ENCODE results near the gene LCLAT1. TPM values are rescaled to one million over a fixed set of nuclear protein-coding genes. Genes with fewer than 3 reads are reported as not detected.

Gene LCLAT1
- total and polyA plus RNA-seq, 2 donors (not counting 1 experiment from before 2014, with no cell fraction given), result 5.1 to 21.9 TPM

DNA sequence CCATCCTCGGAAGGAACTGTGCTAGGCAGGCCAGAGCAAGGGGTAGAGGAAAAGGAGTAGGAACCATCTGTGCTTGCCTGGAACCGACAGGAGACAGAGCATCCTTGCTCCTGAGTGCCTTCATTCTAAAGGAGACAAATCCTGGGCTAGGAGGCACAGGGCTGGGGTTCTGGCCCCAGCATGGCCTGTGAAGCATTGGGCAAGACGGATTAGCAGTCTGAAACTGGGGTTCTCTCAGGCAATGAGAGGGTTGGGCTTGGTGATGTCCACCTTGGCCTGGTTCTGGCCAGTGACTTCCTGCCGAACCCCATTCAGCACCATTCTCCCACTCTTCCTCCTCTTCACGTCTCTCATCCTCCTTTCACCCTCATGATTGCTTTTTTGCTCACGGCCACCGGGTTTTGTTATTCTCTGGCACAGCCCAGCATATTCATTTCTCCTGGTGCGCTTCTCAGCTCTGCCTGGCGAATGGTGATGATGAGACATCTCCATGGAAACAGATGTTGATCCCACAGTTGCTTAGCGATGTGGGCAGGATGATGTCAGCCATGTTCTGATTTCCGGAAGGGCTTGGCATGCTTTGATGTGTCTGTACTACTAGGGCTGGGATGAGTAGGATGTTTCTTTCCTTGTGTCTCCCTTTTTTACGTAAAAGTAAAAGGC is 232.5 kb downstream of the LCLAT1 start:
- ChIA-PET CTCF (no interaction called here), POLR2A (no interaction called here)
- Histone ChIP-seq H3K4me3 (ENCODE audit: control extremely low read depth in 1 of 5, extremely low read depth in 1 of 5, insufficient read depth in 1 of 5, low read depth in 2 of 5, low read length in 4 of 5) (no peak overlapping the region), H4K20me1 (ENCODE audit: control insufficient read depth, insufficient read depth, low read length, poor library complexity, severe bottlenecking) (no peaks in the 10 kb centered on the region), H3K27ac (ENCODE audit: low read length in 2 of 2) (no peak overlapping the region), H3K27me3 (replicated peaks in 1 of 4; ENCODE audit: control extremely low read depth in 1 of 4, control insufficient read depth in 3 of 4, insufficient read depth in 4 of 4, low read length in 3 of 4) (no peaks in the 10 kb centered on the region), H3K36me3 (replicated peaks in 1 of 2; ENCODE audit: control extremely low read depth in 1 of 2, control insufficient read depth in 1 of 2, extremely low read depth in 1 of 2, insufficient read depth in 2 of 2, low read length in 1 of 2) (no peaks in the 10 kb centered on the region), H3K9me3 (ENCODE audit: control extremely low read depth in 1 of 3, control insufficient read depth in 2 of 3, insufficient read depth in 1 of 3, low read length in 2 of 3) (peaks cover 0 to 1% (median 0%) of the 10 kb centered on the region in 3 donors), H3K4me2 (replicated peaks; ENCODE audit: low read depth, low read length, poor library complexity, severe bottlenecking) (no peak overlapping the region), H3K9ac (ENCODE audit: low read length) (no peak overlapping the region), H3K4me1 (ENCODE audit: control insufficient read depth in 2 of 2, insufficient read depth in 2 of 2, low read length in 2 of 2) (peaks cover 6 to 13% of the 10 kb centered on the region in 2 donors), H3K79me2 (ENCODE audit: control insufficient read depth, insufficient read depth, low read length) (no peaks in the 10 kb centered on the region), H2AFZ (ENCODE audit: insufficient read depth, low read depth, low read length, poor library complexity, severe bottlenecking) (no peak overlapping the region)
- WGBS (ENCODE audit: insufficient coverage), result 96% methylated on average over 8 of the region's 12 CpGs
- Mint-ChIP-seq H3K4me3 (no peak overlapping the region), H3K27ac (no peak overlapping the region), H3K27me3 (peaks cover 3% of the 10 kb centered on the region), H3K9me3 (ENCODE audit: insufficient read depth) (no peaks in the 10 kb centered on the region), H3K4me1 (peaks cover 15% of the 10 kb centered on the region)
- intact Hi-C loops (cut with micrococcal nuclease), result no loop called here
- DNase-seq (no peak), ATAC-seq (ENCODE audit: low read depth) (no peak)
- TF ChIP-seq EZH2 (IDR thresholded peaks at IDR 0.05; ENCODE audit: borderline replicate concordance, insufficient read depth, low read depth, low read length, poor library complexity, severe bottlenecking), result no peak
- TF ChIP-seq, protein P1, sequence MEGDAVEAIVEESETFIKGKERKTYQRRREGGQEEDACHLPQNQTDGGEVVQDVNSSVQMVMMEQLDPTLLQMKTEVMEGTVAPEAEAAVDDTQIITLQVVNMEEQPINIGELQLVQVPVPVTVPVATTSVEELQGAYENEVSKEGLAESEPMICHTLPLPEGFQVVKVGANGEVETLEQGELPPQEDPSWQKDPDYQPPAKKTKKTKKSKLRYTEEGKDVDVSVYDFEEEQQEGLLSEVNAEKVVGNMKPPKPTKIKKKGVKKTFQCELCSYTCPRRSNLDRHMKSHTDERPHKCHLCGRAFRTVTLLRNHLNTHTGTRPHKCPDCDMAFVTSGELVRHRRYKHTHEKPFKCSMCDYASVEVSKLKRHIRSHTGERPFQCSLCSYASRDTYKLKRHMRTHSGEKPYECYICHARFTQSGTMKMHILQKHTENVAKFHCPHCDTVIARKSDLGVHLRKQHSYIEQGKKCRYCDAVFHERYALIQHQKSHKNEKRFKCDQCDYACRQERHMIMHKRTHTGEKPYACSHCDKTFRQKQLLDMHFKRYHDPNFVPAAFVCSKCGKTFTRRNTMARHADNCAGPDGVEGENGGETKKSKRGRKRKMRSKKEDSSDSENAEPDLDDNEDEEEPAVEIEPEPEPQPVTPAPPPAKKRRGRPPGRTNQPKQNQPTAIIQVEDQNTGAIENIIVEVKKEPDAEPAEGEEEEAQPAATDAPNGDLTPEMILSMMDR (IDR thresholded peaks at IDR 0.05), result no peak

DNA sequence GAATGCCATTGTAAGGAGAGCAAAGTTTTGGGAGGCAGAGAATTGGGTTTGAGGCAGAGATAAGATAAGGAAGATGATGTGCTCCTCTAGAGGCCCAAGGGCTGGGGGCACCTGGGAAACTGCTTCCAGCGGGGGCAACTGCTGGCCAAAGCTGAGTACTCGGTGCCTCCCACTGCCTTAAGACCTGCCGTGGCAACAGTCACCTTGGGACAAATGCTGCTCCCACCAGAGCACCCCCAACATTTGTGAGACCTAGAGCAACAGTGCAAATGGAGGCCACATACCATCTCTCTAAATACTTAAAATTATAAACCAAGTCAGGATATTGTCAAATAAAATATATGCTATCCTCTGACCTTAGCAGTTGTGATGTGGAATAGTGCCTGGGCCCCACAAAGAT is 233.1 kb downstream of the LCLAT1 start:
- Histone ChIP-seq H2AFZ (ENCODE audit: insufficient read depth, low read depth, low read length, poor library complexity, severe bottlenecking) (no peak overlapping the region), H3K9ac (ENCODE audit: low read length) (no peak overlapping the region), H3K36me3 (replicated peaks in 1 of 2; ENCODE audit: control extremely low read depth in 1 of 2, control insufficient read depth in 1 of 2, extremely low read depth in 1 of 2, insufficient read depth in 2 of 2, low read length in 1 of 2) (no peaks in the 10 kb centered on the region), H3K79me2 (ENCODE audit: control insufficient read depth, insufficient read depth, low read length) (no peaks in the 10 kb centered on the region), H3K27me3 (replicated peaks in 1 of 4; ENCODE audit: control extremely low read depth in 1 of 4, control insufficient read depth in 3 of 4, insufficient read depth in 4 of 4, low read length in 3 of 4) (no peaks in the 10 kb centered on the region), H3K9me3 (ENCODE audit: control extremely low read depth in 1 of 3, control insufficient read depth in 2 of 3, insufficient read depth in 1 of 3, low read length in 2 of 3) (peaks cover 0 to 1% (median 0%) of the 10 kb centered on the region in 3 donors), H3K4me1 (ENCODE audit: control insufficient read depth in 2 of 2, insufficient read depth in 2 of 2, low read length in 2 of 2) (peaks cover 6 to 13% of the 10 kb centered on the region in 2 donors), H3K4me2 (replicated peaks; ENCODE audit: low read depth, low read length, poor library complexity, severe bottlenecking) (no peak overlapping the region), H3K4me3 (ENCODE audit: control extremely low read depth in 1 of 5, extremely low read depth in 1 of 5, insufficient read depth in 1 of 5, low read depth in 2 of 5, low read length in 4 of 5) (no peak overlapping the region), H4K20me1 (ENCODE audit: control insufficient read depth, insufficient read depth, low read length, poor library complexity, severe bottlenecking) (no peaks in the 10 kb centered on the region), H3K27ac (ENCODE audit: low read length in 2 of 2) (no peak overlapping the region)
- ChIA-PET POLR2A (no interaction called here), CTCF (interaction anchor here (0.9 kb wide), 1 partner anchor 23 kb away, joined by 3 read pairs; no protein-coding TSS in a partner anchor)
- Mint-ChIP-seq H3K4me1 (peaks cover 15% of the 10 kb centered on the region), H3K9me3 (ENCODE audit: insufficient read depth) (no peaks in the 10 kb centered on the region), H3K27ac (no peak overlapping the region), H3K4me3 (no peak overlapping the region), H3K27me3 (no peaks in the 10 kb centered on the region)
- TF ChIP-seq, protein P1 (IDR thresholded peaks at IDR 0.05), result no peak
- no peak for TF ChIP-seq EZH2 (IDR thresholded peaks at IDR 0.05; ENCODE audit: borderline replicate concordance, insufficient read depth, low read depth, low read length, poor library complexity, severe bottlenecking)
- WGBS (ENCODE audit: insufficient coverage), result 100% methylated on average over 2 of the region's 3 CpGs
- DNase-seq (no peak), ATAC-seq (ENCODE audit: low read depth) (no peak)
- intact Hi-C loops (cut with micrococcal nuclease), result no loop called here

Measured in B cell (primary cell).